ENCODE measurements around the gene ZNF738.

DNA sequence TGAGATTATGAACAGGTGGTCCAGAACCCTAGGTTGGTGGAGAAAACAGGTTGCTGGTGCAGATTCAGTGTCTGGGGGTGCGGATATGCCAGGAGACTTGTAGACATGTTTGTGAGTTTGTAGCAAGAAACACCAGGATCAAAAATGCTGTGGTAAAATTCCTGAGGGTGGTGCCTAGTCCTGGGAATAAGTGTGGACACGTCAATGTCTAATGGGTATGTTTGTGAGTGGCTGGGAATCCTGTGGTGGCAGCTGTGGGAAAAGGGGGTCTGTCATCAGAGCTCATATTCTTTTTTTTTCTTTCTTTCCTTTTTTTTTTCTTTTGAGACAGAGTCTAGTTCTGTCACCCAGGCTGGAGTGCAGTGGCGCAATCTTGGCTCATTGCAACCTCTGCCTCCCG lies 36.8 kb upstream of the ZNF738 start:
- TF ChIP-seq FOSL1 (IDR thresholded peaks at IDR 0.05; ENCODE audit: low read depth) (no peak), POLR2A (IDR thresholded peaks at IDR 0.05; ENCODE audit: borderline replicate concordance, extremely low read depth, insufficient read depth, insufficient read length) (no peak), SIN3A (IDR thresholded peaks at IDR 0.05; ENCODE audit: low read depth) (no peak), CTCF (IDR thresholded peaks at IDR 0.05 in 2 of 3, conservative IDR thresholded peaks at IDR 0.05 in 1 of 3; ENCODE audit: borderline replicate concordance in 1 of 3, insufficient read depth in 1 of 3, low read depth in 2 of 3, low read length in 2 of 3) (no peak), RAD21 (IDR thresholded peaks at IDR 0.05; ENCODE audit: low read depth) (no peak), POLR2AphosphoS5 (IDR thresholded peaks at IDR 0.05; ENCODE audit: low read depth, low read length) (no peak)

All from HCT116 (cell line).